Ishikawa (cell line): ENCODE data around the gene SPATA45.

Source experiments
- CEBPB ChIP-seq: IDR thresholded peaks from 2 replicates; pipeline ENCODE4 v1.6.1; 2012
- CREB1 ChIP-seq: IDR thresholded peaks from 2 replicates; pipeline ENCODE4 v1.6.1; 2012; ENCODE audit warnings: low read depth
- EGR1 ChIP-seq: IDR thresholded peaks from 2 replicates; pipeline ENCODE4 v1.6.1; 2012
- EP300 ChIP-seq: IDR thresholded peaks from 2 replicates; pipeline ENCODE4 v1.6.1; 2012; ENCODE audit warnings: borderline replicate concordance
- FOXM1 ChIP-seq: IDR thresholded peaks from 2 replicates; pipeline ENCODE4 v1.6.1; 2012; ENCODE audit warnings: low read depth, borderline replicate concordance
- RAD21 ChIP-seq: IDR thresholded peaks from 2 replicates; pipeline ENCODE4 v1.6.1; 2012; ENCODE audit warnings: low read depth
- TAF1 ChIP-seq: IDR thresholded peaks from 2 replicates; pipeline ENCODE4 v1.6.1; 2012; ENCODE audit warnings: low read depth, mild to moderate bottlenecking
- TCF12 ChIP-seq: IDR thresholded peaks from 2 replicates; pipeline ENCODE4 v1.6.1; 2012; ENCODE audit warnings: low read depth
- YY1 ChIP-seq: IDR thresholded peaks from 2 replicates; pipeline ENCODE4 v1.6.1; 2012; ENCODE audit warnings: low read depth
- ZBTB7A ChIP-seq: IDR thresholded peaks from 2 replicates; pipeline ENCODE4 v1.6.1; 2012; ENCODE audit warnings: low read depth
- TF ChIP-seq, protein P1 (sequence below): IDR thresholded peaks from 2 replicates; pipeline ENCODE4 v1.6.1; 2012; ENCODE audit warnings: low read depth, mild to moderate bottlenecking
- TF ChIP-seq, protein P2 (sequence below): IDR thresholded peaks from 2 replicates; pipeline ENCODE4 v1.6.1; 2012

- no peak for TF ChIP-seq EP300
- TF ChIP-seq RAD21: no peak
- no peak for TF ChIP-seq CEBPB
- TF ChIP-seq YY1: no peak
- TF ChIP-seq FOXM1: no peak
- no peak for TF ChIP-seq ZBTB7A
- no peak for TF ChIP-seq TAF1
- TF ChIP-seq TCF12: no peak
- TF ChIP-seq, protein P1, sequence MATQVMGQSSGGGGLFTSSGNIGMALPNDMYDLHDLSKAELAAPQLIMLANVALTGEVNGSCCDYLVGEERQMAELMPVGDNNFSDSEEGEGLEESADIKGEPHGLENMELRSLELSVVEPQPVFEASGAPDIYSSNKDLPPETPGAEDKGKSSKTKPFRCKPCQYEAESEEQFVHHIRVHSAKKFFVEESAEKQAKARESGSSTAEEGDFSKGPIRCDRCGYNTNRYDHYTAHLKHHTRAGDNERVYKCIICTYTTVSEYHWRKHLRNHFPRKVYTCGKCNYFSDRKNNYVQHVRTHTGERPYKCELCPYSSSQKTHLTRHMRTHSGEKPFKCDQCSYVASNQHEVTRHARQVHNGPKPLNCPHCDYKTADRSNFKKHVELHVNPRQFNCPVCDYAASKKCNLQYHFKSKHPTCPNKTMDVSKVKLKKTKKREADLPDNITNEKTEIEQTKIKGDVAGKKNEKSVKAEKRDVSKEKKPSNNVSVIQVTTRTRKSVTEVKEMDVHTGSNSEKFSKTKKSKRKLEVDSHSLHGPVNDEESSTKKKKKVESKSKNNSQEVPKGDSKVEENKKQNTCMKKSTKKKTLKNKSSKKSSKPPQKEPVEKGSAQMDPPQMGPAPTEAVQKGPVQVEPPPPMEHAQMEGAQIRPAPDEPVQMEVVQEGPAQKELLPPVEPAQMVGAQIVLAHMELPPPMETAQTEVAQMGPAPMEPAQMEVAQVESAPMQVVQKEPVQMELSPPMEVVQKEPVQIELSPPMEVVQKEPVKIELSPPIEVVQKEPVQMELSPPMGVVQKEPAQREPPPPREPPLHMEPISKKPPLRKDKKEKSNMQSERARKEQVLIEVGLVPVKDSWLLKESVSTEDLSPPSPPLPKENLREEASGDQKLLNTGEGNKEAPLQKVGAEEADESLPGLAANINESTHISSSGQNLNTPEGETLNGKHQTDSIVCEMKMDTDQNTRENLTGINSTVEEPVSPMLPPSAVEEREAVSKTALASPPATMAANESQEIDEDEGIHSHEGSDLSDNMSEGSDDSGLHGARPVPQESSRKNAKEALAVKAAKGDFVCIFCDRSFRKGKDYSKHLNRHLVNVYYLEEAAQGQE: no peak
- TF ChIP-seq, protein P2, sequence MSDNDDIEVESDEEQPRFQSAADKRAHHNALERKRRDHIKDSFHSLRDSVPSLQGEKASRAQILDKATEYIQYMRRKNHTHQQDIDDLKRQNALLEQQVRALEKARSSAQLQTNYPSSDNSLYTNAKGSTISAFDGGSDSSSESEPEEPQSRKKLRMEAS: no peak
- TF ChIP-seq EGR1: no peak
- no peak for TF ChIP-seq CREB1
Observed at GRCh38 chr1:212792396-212792908, 55.0 kb downstream of the SPATA45 start.
